Measurements from ENCODE around the gene TTLL7.

Gene TTLL7

GRCh38 chr1:83978056-83978455 is 20.9 kb downstream of the TTLL7 start:
- H3K36me3 ChIP-seq (ENCODE audit: control insufficient read depth in 1 of 2, insufficient read depth in 2 of 2, low read depth in 1 of 2, low read length in 2 of 2), result no peaks in the 10 kb centered on the region
- no peak overlapping the region for H4K8ac ChIP-seq (ENCODE audit: low read length)
- H3K9me3 ChIP-seq (ENCODE audit: control insufficient read depth, low read length), result no peaks in the 10 kb centered on the region
- H2BK120ac ChIP-seq (ENCODE audit: low read depth, low read length), result no peak overlapping the region
- no peak for DNase-seq
- H3K18ac ChIP-seq (ENCODE audit: low read depth in 1 of 2, low read length in 2 of 2), result no peak overlapping the region
- no peak overlapping the region for H3K27ac ChIP-seq (ENCODE audit: low read length, poor library complexity, severe bottlenecking)
- 100% methylated on average over 1 of the region's 1 CpG for WGBS
- no peak overlapping the region for H2BK12ac ChIP-seq (ENCODE audit: low read length in 2 of 2)
- no peak overlapping the region for H3K9ac ChIP-seq (ENCODE audit: low read length)
- H3K27me3 ChIP-seq (ENCODE audit: control insufficient read depth in 1 of 2, insufficient read depth in 1 of 2, low read length in 2 of 2), result no peaks in the 10 kb centered on the region
- no peak overlapping the region for H2BK15ac ChIP-seq (ENCODE audit: low read depth, poor library complexity, severe bottlenecking)
- H2AK5ac ChIP-seq (ENCODE audit: low read length, severe bottlenecking), result no peak overlapping the region
- no peak overlapping the region for H3K4ac ChIP-seq (ENCODE audit: low read depth in 1 of 2, low read length in 2 of 2)
- H3K4me1 ChIP-seq (ENCODE audit: control insufficient read depth, insufficient read depth, low read depth, low read length), result no peaks in the 10 kb centered on the region
- H3K4me3 ChIP-seq (ENCODE audit: insufficient read depth in 1 of 2, low read depth in 1 of 2, low read length in 2 of 2), result no peak overlapping the region
- H3K23ac ChIP-seq (ENCODE audit: low read length in 2 of 2), result no peak overlapping the region
- peaks cover 10% of the 10 kb centered on the region for H3K79me1 ChIP-seq (replicated peaks; ENCODE audit: low read length, poor library complexity, severe bottlenecking)
- H2BK5ac ChIP-seq (ENCODE audit: low read depth, low read length, poor library complexity, severe bottlenecking), result no peak overlapping the region
- no peak overlapping the region for H2AFZ ChIP-seq (ENCODE audit: low read depth, low read length)
- no peak overlapping the region for H3K4me2 ChIP-seq (ENCODE audit: low read length, poor library complexity, severe bottlenecking)
- H4K91ac ChIP-seq (ENCODE audit: low read length), result no peak overlapping the region
- no peak overlapping the region for H3K14ac ChIP-seq (ENCODE audit: low read length in 2 of 2)

- Histone ChIP-seq H2AK5ac (ENCODE audit: low read length, severe bottlenecking) (no peak overlapping the region), H2BK120ac (ENCODE audit: low read depth, low read length) (no peak overlapping the region), H4K8ac (ENCODE audit: low read length) (no peak overlapping the region), H2BK12ac (ENCODE audit: low read length in 2 of 2) (no peak overlapping the region), H3K27me3 (ENCODE audit: control insufficient read depth in 1 of 2, insufficient read depth in 1 of 2, low read length in 2 of 2) (no peaks in the 10 kb centered on the region), H3K9ac (ENCODE audit: low read length) (no peak overlapping the region), H2BK5ac (ENCODE audit: low read depth, low read length, poor library complexity, severe bottlenecking) (no peak overlapping the region), H3K4ac (ENCODE audit: low read depth in 1 of 2, low read length in 2 of 2) (no peak overlapping the region), H3K79me1 (replicated peaks; ENCODE audit: low read length, poor library complexity, severe bottlenecking) (peaks cover 6% of the 10 kb centered on the region), H3K4me2 (ENCODE audit: low read length, poor library complexity, severe bottlenecking) (no peak overlapping the region), H3K9me3 (ENCODE audit: control insufficient read depth, low read length) (no peaks in the 10 kb centered on the region), H3K4me3 (ENCODE audit: insufficient read depth in 1 of 2, low read depth in 1 of 2, low read length in 2 of 2) (no peak overlapping the region), H3K4me1 (ENCODE audit: control insufficient read depth, insufficient read depth, low read depth, low read length) (no peaks in the 10 kb centered on the region), H2BK15ac (ENCODE audit: low read depth, poor library complexity, severe bottlenecking) (no peak overlapping the region), H3K36me3 (ENCODE audit: control insufficient read depth in 1 of 2, insufficient read depth in 2 of 2, low read depth in 1 of 2, low read length in 2 of 2) (no peaks in the 10 kb centered on the region), H3K18ac (ENCODE audit: low read depth in 1 of 2, low read length in 2 of 2) (no peak overlapping the region), H3K27ac (ENCODE audit: low read length, poor library complexity, severe bottlenecking) (no peak overlapping the region), H4K91ac (ENCODE audit: low read length) (no peak overlapping the region), H3K23ac (ENCODE audit: low read length in 2 of 2) (no peak overlapping the region), H2AFZ (ENCODE audit: low read depth, low read length) (no peak overlapping the region), H3K14ac (ENCODE audit: low read length in 2 of 2) (no peak overlapping the region)
- 0% methylated on average over 1 of the region's 4 CpGs for WGBS
- DNase-seq, result no peak
Observed at GRCh38 chr1:83976920-83977319, 22.0 kb downstream of the TTLL7 start.

GRCh38 chr1:83970802-83971201 is 28.1 kb downstream of the TTLL7 start:
- Histone ChIP-seq H3K4ac (ENCODE audit: low read depth in 1 of 2, low read length in 2 of 2) (no peak overlapping the region), H2BK15ac (ENCODE audit: low read depth, poor library complexity, severe bottlenecking) (no peak overlapping the region), H3K9ac (ENCODE audit: low read length) (no peak overlapping the region), H3K36me3 (ENCODE audit: control insufficient read depth in 1 of 2, insufficient read depth in 2 of 2, low read depth in 1 of 2, low read length in 2 of 2) (no peaks in the 10 kb centered on the region), H2BK12ac (ENCODE audit: low read length in 2 of 2) (no peak overlapping the region), H4K91ac (ENCODE audit: low read length) (no peak overlapping the region), H3K27me3 (ENCODE audit: control insufficient read depth in 1 of 2, insufficient read depth in 1 of 2, low read length in 2 of 2) (no peaks in the 10 kb centered on the region), H2AK5ac (ENCODE audit: low read length, severe bottlenecking) (no peak overlapping the region), H3K18ac (ENCODE audit: low read depth in 1 of 2, low read length in 2 of 2) (no peak overlapping the region), H3K9me3 (ENCODE audit: control insufficient read depth, low read length) (no peaks in the 10 kb centered on the region), H2BK120ac (ENCODE audit: low read depth, low read length) (no peak overlapping the region), H3K4me1 (ENCODE audit: control insufficient read depth, insufficient read depth, low read depth, low read length) (peaks cover 3% of the 10 kb centered on the region), H4K8ac (ENCODE audit: low read length) (no peak overlapping the region), H2AFZ (ENCODE audit: low read depth, low read length) (no peak overlapping the region), H3K79me1 (replicated peaks; ENCODE audit: low read length, poor library complexity, severe bottlenecking) (no peaks in the 10 kb centered on the region), H3K23ac (ENCODE audit: low read length in 2 of 2) (no peak overlapping the region), H3K4me2 (ENCODE audit: low read length, poor library complexity, severe bottlenecking) (no peak overlapping the region), H2BK5ac (ENCODE audit: low read depth, low read length, poor library complexity, severe bottlenecking) (no peak overlapping the region), H3K14ac (ENCODE audit: low read length in 2 of 2) (no peak overlapping the region), H3K27ac (ENCODE audit: low read length, poor library complexity, severe bottlenecking) (no peak overlapping the region), H3K4me3 (ENCODE audit: insufficient read depth in 1 of 2, low read depth in 1 of 2, low read length in 2 of 2) (no peak overlapping the region)
- no peak for DNase-seq
- WGBS, result 78% methylated on average over 1 of the region's 1 CpG

- H3K27me3 ChIP-seq (ENCODE audit: control insufficient read depth in 1 of 2, insufficient read depth in 1 of 2, low read length in 2 of 2), result no peaks in the 10 kb centered on the region
- DNase-seq, result no peak
- H2BK120ac ChIP-seq (ENCODE audit: low read depth, low read length), result no peak overlapping the region
- no peaks in the 10 kb centered on the region for H3K36me3 ChIP-seq (ENCODE audit: control insufficient read depth in 1 of 2, insufficient read depth in 2 of 2, low read depth in 1 of 2, low read length in 2 of 2)
- H3K27ac ChIP-seq (ENCODE audit: low read length, poor library complexity, severe bottlenecking), result no peak overlapping the region
- peaks cover 3% of the 10 kb centered on the region for H3K4me1 ChIP-seq (ENCODE audit: control insufficient read depth, insufficient read depth, low read depth, low read length)
- H3K4me2 ChIP-seq (ENCODE audit: low read length, poor library complexity, severe bottlenecking), result no peak overlapping the region
- H2BK15ac ChIP-seq (ENCODE audit: low read depth, poor library complexity, severe bottlenecking), result no peak overlapping the region
- no peak overlapping the region for H2BK5ac ChIP-seq (ENCODE audit: low read depth, low read length, poor library complexity, severe bottlenecking)
- H3K9me3 ChIP-seq (ENCODE audit: control insufficient read depth, low read length), result no peaks in the 10 kb centered on the region
- no peak overlapping the region for H3K14ac ChIP-seq (ENCODE audit: low read length in 2 of 2)
- no peak overlapping the region for H4K91ac ChIP-seq (ENCODE audit: low read length)
- H4K8ac ChIP-seq (ENCODE audit: low read length), result no peak overlapping the region
- H3K4ac ChIP-seq (ENCODE audit: low read depth in 1 of 2, low read length in 2 of 2), result no peak overlapping the region
- H2BK12ac ChIP-seq (ENCODE audit: low read length in 2 of 2), result no peak overlapping the region
- no peak overlapping the region for H3K4me3 ChIP-seq (ENCODE audit: insufficient read depth in 1 of 2, low read depth in 1 of 2, low read length in 2 of 2)
- no peaks in the 10 kb centered on the region for H3K79me1 ChIP-seq (replicated peaks; ENCODE audit: low read length, poor library complexity, severe bottlenecking)
- H2AFZ ChIP-seq (ENCODE audit: low read depth, low read length), result no peak overlapping the region
- H3K23ac ChIP-seq (ENCODE audit: low read length in 2 of 2), result no peak overlapping the region
- H3K9ac ChIP-seq (ENCODE audit: low read length), result no peak overlapping the region
- no peak overlapping the region for H3K18ac ChIP-seq (ENCODE audit: low read depth in 1 of 2, low read length in 2 of 2)
- no peak overlapping the region for H2AK5ac ChIP-seq (ENCODE audit: low read length, severe bottlenecking)
Observed at GRCh38 chr1:83970114-83970513, 28.8 kb downstream of the TTLL7 start.

Measured in mesenchymal stem cell (in vitro differentiated cells and primary cell).